PC-3 (cell line): ENCODE results near the gene STX5.

Source experiments
- CTCF ChIP-seq: fragments of 300-600 bp; sonication (generic); conservative IDR thresholded peaks from 2 replicates; pipeline ENCODE4 v1.5.1; 2017; ENCODE audit warnings: antibody characterized with exemption, low read depth, mild to moderate bottlenecking, low read length
- EZH2 ChIP-seq: fragments of 300-600 bp; sonication (generic); IDR thresholded peaks from one replicate; pipeline ENCODE4 v1.6.1; 2017; ENCODE audit warnings: antibody characterized with exemption, mild to moderate bottlenecking, low read length; ENCODE audit not compliant: unreplicated experiment
- EZH2phosphoT487 ChIP-seq: fragments of 300-600 bp; sonication (generic); IDR thresholded peaks from 2 replicates; pipeline ENCODE4 v1.6.1; 2018; ENCODE audit warnings: mild to moderate bottlenecking, antibody characterized with exemption, low read length, borderline replicate concordance

- TF ChIP-seq CTCF = no peak
- TF ChIP-seq EZH2 = no peak
- no peak for TF ChIP-seq EZH2phosphoT487
Measured at GRCh38 chr11:62791501-62792201, 40.2 kb downstream of the STX5 start, which contains the start of gene TMEM223.
